GM18511 (cell line): ENCODE results near the gene EIF2S3.
"Not testable (repeated sequence)": the region's sequence is repeated elsewhere in the genome, so short reads cannot be mapped to it uniquely, and the experiment has no call there.

Experiments used
- ATAC-seq: cut with Tn5 transposase; IDR thresholded peaks from one replicate; pipeline ENCODE4 v1.9.1; 2021; ENCODE audit warnings: mild to moderate bottlenecking, moderate library complexity; ENCODE audit not compliant: unreplicated experiment

EIF2S3 gene

GRCh38 chrX:24049643-24050042, 5.1 kb upstream of the EIF2S3 start:
- not testable (repeated sequence) for ATAC-seq

- not testable (repeated sequence) for ATAC-seq
These were observed 4.0 kb upstream of the EIF2S3 start for GRCh38 chrX:24050522-24051318.

- ATAC-seq: peak; percentile 20
These were observed 244 bp downstream of the EIF2S3 start for GRCh38 chrX:24055043-24055356.

DNA sequence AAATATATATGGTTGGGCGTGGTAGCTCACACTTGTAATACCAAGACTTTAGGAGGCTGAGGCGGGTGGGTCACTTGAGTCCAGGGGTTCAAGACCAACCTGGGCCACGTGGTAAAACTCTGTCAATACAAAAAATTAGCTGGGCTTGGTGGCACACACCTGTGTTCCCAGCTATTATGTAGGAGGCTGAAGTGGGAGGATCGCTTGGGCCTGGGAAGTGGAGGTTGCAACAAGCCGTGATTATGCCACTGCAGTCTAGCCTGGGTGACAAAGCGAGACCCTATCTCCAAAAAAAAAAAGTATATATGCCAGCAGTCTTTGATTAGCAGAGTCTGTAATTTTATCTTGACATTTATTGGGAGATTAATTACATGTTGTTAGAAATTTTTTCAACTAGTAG, 8.7 kb downstream of the EIF2S3 start:
- ATAC-seq: no peak

DNA sequence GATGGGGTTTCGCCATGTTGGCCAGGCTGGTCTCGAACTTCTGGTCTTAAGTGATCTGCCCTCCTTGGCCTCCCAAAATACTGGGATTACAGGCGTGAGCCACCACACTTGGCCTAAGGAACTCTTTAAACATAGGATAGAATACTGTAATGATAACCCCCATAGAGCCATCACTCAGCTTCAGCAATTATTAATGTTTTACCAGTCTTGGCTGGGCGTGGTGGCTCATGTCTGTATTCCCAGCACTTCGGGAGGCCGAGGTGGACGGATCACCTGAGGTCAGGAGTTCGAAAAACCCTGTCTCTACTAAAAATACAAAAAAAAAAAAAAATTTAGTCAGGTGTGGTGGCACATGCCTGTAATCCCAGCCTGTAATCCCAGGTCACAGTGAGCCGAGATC, 15.1 kb downstream of the EIF2S3 start:
- no peak for ATAC-seq

DNA sequence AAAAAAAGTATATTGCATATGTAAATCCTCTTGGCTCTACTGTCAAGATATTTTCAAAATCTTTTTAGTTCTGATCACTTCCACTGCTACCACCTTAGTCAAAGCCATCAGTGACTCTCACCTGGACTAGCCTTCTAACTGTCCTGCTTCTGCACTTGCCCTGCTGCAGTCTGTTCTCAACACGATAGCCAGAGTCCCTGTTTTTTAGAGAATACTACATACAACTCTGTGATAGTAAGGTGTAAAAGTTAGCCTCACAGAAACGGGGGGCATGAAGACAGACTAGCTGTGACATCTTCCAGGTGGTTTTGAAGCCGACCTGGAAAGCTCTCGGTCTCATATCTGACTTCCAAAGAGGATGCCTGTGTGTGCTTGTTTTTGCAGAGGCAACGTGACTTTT, 24.7 kb downstream of the EIF2S3 start:
- no peak for ATAC-seq

DNA sequence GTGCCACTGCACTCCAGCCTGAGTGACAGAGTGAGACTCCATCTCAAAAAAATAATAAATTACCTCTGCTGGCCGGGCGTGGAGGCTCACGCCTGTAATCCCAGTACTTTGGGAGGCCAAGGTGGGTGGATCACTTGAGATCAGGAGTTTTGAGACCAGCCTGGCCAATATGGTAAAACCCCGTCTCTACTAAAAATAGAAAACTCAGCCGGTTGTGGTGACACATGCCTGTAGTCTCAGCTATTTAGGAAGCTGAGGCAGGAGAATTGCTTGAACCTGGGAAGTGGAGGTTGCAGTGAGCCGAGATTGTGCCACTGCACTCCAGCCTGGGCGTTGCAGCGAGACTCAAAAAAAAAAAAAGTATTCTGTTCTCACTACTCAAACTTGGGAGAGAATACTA, 25.5 kb downstream of the EIF2S3 start:
- ATAC-seq: not testable (repeated sequence)

- ATAC-seq: peak; percentile 53
These were observed 25.9 kb downstream of the EIF2S3 start for GRCh38 chrX:24080704-24081103.

DNA sequence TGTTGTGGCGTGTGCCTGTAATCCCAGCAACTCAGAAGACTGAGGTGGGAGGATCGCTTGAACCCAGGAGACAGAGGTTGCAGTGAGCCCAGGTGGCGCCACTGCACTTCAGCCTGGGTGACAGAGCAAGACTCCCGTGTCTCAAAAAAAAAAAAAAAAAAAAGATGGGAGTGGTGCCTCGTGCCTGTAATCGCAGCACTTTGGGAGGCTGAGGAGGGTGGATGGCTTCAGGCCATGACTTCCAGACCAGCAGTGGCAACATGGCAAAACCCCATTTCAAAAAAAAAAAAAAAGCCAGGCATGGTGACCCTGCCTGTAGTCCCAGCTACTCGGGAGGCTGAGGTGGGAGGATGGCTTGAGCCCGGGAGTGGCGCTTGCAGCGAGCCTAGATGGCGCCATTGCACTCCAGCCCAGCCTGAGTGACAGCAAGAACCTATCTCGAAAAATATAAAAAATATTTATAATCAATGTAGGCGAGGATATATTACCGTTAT, 27.0 kb downstream of the EIF2S3 start:
- ATAC-seq: peak; percentile 56

GRCh38 chrX:24082447-24082846, 27.7 kb downstream of the EIF2S3 start:
- ATAC-seq: no peak

- ATAC-seq: no peak
These were observed 30.3 kb downstream of the EIF2S3 start for GRCh38 chrX:24085101-24085500.

DNA sequence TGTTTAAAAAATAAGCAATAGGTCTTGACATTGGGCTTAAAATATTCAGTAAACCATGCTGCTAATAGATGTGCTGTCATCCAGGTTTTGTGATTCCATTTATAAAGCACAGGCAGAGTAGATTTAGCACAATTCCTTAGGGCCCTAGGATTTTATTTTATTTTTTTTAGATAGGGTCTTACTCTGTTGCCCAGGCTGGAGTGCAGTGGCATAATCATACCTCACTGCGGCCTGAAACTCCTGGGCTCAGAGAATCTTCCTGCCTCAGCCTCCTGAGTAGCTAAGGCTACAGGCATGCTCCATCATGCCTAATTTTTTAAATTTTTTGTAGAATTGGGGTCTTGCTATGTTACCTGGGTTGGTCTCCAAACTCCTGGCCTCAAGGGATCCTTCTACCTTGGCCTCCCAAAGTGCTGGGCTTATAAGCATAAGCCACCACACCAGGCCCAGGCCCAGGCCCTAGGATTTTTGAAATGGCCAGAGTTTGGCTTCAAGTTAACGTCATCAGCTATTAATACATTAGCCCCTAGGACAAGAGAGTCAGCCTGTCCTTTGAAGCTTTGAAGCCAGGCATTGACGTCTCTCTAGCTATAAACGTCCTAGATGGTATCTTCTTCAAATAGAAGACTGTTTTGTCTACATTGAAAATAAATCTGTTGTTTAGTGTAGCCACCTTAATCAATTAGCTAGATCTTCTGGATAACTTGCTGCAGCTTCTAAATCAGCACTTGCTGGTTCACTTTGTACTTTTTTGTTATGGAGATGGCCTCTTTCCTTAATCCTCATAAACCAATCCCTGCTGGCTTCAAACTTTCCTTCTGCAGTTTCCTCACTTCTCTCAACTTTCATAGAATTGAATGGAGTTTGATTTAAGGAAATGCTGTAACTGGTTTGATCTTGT, 35.8 kb downstream of the EIF2S3 start:
- no peak for ATAC-seq

GRCh38 chrX:24093746-24094145, 39.0 kb downstream of the EIF2S3 start:
- no peak for ATAC-seq

- ATAC-seq: no peak
These were observed 43.0 kb downstream of the EIF2S3 start for GRCh38 chrX:24097741-24098260.

GRCh38 chrX:24098932-24099331, 44.2 kb downstream of the EIF2S3 start:
- no peak for ATAC-seq

DNA sequence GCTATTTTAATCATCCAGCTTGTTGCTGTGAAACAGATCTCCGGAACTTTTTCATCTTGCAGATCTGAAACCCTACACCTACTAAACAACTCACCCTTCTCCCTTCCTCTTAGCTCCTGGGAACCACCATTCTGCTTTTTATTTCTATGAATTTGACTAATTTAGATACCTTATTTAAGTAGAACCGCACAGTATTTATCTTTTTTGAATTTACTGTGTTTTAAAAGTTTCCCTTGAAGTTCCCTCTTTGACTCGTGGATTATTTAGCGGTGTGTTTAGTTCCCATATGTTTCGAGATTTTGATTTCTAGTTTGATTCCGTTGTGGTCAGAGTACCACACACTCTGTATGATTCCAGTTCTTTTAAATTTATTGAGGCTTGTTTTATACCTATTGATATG, 44.6 kb downstream of the EIF2S3 start:
- no peak for ATAC-seq

GRCh38 chrX:24100713-24101112, 46.0 kb downstream of the EIF2S3 start:
- no peak for ATAC-seq

DNA sequence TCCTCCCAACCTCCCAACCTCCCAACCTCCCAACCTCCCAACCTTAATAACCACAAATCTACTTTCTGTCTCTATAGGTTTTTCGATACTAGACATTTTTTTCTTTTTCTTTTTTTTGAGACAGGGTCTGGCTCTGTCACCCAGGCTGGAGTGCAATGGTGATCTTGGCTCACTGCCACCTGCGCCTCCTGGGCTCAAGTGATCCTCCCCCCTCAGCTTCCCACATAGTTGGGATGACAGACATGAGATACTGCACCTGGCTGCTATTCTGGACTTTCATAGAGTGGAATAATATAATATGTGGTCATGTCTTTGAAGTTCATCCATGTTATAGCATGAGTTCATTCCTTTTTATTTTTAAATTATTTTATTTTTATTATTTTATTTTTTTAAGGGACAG, 55.3 kb downstream of the EIF2S3 start:
- no peak for ATAC-seq

- no peak for ATAC-seq
These were observed 58.4 kb downstream of the EIF2S3 start for GRCh38 chrX:24113181-24113580.

DNA sequence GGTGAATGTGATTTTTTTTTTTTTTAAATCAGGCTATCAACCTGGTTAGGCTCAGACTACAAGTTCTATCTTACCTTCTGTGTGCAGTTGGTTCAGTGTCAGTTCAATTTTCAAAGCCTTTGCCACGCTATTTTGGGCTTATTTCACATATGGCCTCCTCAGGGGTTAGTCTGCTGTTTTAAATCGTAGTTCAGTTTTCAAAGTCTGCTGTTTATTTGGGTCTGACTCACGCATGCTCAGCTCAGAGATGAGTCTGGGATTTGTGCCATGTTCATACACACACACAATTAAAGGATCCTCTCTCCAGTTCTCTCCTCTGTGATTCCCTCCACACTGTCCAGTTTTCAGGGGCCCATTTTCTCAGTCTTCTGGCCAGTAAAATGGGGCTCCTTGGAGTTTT, 62.5 kb downstream of the EIF2S3 start:
- no peak for ATAC-seq

DNA sequence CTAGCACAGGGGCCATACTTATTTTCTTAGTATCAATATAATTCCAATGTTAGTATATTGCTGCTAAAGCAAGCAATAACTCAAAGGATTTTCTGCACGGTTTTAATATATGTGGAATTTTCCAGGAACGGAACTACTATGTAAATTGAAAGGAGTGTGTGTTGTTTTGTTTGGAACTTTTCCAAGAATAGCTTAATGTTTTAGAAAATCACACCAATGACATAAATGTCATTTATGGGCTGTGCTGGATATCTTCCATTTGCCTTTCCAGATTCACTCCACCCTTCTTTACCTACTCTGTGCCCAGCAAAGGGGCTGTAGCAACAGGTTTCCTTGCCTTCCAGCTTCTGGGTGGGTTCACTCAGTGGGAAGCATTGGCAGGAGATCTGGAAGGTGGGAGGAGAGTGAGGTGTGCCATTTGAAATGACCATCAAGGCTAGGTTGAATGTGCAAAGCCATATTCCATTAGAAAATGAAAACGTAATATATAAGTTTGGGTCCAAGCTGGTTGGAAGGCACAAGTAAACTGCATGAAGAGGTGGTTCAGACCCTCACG, 69.6 kb downstream of the EIF2S3 start:
- ATAC-seq: no peak
